Middle frontal gyrus (tissue), 1 donor: ENCODE results near the gene BRIX1.
A peak's percentile ranks its signal among the peaks of the same experiment; 100 is the strongest.

Experiments
- DNase-seq: peaks from one replicate; pipeline ENCODE4 v3.0.0-alpha.2; 2015; ENCODE audit warnings: low spot score; ENCODE audit errors: extremely low spot score

The BRIX1 gene, protein sequence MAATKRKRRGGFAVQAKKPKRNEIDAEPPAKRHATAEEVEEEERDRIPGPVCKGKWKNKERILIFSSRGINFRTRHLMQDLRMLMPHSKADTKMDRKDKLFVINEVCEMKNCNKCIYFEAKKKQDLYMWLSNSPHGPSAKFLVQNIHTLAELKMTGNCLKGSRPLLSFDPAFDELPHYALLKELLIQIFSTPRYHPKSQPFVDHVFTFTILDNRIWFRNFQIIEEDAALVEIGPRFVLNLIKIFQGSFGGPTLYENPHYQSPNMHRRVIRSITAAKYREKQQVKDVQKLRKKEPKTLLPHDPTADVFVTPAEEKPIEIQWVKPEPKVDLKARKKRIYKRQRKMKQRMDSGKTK

DNA sequence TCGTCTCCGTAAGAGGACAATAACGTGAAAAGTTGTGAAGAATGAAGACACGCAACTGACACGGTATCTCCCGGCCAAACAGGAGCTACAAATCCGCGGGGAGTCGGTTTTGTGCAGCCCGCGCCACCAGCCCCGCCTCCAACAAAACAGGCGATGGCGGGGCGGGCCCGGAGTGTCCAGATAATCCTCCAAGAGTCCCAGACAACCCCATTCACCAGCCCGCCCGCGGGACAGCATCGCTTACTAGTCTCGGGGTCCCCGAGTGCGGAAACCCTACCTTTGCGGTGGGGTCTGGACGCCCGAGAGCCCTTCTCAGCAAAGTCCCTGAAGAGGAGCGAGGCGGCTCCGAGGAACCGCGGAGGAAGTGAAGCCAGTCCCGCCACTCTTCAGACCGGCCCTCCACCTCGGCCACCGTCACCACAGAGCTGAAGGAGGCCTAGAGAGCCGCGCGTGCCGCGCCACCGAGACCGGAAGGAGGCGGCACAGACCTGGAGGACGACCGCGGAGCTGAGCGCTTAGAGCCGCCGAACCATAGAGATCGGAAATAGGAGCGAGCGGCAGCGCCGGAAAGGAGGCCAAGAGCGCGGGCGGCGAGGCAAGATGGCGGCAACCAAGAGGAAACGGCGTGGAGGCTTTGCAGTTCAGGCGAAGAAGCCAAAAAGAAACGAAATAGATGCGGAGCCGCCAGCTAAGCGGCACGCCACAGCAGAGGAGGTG is at the start of gene BRIX1, which contains the start of gene RAD1:
TSS of gene BRIX1 (plus strand) at position 573 of the 717 bp plus-strand sequence. CDS start at position 601, 28 bp downstream.
TSS of gene RAD1 (minus strand) at position 366 of the 717 bp plus-strand sequence. CDS start 612 bp downstream, outside the sequence.
- peak; percentile 97 for DNase-seq

DNA sequence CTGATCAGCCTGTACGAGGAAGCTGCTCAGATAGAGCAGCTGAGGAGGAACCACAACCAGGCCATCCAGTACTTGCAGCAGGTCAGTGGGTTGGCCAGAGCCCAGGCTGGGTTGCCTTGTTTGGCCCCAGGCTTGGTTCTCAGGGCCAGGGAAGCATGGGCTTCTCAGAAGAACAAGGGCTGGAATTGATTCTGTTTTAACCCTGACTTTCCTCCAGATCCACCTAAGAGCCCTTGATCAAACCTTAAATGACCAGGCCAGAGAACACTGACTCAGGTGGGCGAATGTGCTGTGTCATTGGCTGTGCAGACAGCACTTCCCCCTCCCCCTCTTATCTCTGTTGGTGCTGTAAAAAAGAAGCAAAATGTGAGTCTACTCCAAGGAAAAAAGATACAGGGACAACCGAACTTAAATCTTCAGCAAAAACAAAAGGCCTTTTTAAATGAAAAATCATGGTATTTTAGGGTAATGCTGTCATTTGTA is 48.5 kb upstream of the BRIX1 start:
- DNase-seq, result no peak

DNA sequence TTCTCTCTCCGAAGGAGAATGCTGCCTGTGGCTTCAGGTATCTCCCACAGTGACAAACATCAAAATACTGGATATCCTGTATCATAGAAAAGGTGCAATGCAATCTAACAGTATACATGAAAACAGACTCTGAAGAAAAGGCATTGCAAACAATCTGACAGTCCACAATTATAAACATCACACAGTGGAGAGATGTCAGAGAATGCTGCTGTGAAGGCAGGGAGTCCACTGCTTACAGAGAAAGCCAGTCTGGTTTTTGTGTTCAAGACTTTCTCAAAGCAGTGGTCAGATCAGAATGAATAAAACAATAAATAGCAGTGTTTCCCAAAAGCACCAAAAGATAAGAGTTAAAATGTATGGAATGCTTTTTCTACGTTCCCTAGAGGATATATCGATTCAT is 47.9 kb upstream of the BRIX1 start:
- DNase-seq, result no peak

DNA sequence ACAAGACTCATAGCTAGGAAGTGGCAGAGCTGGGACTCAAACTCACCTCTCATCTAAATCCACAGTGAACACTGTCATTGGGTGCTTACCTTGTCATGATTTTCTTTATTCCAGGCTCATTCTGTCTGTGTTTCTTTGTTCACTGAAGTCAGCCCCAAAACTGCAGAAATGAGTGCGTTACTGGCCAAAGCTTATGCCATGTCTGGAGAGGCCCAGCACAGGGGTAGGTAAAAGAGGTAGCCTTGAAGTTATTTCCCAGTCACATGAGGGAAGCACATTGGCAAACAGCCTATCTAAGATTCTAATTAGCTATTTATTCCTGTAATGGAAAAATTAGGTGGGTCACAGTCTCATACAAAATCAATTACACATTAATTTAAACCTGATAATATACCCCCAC is 46.7 kb upstream of the BRIX1 start:
- no peak for DNase-seq

DNA sequence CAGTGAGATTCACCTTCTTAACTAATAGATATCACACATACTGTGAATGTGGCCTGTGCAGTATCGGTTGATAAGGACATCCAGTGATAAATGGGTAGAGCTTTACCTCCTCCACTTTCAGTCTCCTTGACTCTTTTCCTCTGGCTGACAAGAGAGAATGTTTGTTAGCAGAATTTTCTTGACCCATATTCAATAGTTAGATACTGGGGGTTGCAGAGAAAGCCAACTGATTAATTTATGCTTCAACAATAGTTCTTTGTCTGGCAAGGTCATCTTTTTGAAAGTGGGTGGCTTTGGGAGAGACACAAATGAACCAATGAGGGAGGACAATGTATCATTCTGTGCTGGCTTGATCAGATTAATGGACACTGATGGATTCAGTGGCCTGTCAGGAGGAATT is 46.3 kb upstream of the BRIX1 start:
- no peak for DNase-seq

DNA sequence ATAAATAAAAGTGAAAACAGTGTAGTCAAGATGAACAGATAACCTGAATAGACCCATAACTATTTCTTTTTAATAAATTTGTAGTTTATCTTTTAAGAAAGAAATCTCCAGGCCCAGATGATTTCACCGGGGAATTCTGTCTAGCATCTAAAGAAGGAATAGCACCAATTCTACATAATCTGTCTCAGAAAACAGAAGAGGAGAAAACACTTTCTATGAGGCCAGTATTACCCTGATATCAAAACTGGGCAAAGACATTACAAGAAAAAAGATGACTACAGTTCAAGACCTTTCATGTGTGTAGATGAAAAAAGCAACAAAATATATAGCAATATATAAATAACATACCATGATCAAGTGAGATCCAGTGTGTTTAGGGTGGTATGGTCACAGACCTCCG is 45.1 kb upstream of the BRIX1 start:
- no peak for DNase-seq

DNA sequence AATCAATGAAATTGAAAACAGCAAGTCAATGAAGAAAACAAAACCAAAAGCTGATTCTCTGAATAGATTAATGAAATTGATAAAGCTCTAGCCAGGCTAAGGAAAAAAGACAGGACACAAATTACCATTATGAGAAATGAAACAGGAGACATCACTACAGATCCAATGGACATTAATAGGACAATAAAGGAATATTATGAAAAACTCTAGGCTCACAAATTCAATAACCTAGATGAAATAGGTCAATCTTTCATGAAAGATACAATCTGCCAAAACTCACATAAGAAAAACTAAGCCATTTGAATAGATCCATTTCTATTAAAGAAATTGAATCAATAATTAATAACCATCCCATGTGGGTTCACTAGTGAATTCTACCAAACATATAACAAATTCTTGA is 39.2 kb upstream of the BRIX1 start:
- DNase-seq, result no peak

DNA sequence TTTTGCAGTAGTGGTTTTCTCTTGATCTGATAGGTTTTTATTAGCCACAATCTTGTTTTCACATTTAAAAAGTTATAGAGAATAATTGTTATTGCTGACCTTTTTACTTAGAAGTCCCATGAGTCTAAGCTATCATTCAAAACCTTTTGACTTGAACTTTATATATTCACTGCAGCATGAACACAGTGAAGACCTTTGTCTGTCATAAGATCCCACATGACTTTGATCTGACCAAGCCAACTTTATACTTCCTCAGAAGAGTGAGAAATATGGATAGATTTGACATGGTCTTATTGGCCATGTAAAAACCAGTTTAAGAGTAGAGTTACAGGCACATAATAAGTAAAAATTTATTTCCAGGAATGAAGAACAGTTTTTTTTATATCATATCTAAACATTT is 34.3 kb upstream of the BRIX1 start:
- DNase-seq, result no peak

DNA sequence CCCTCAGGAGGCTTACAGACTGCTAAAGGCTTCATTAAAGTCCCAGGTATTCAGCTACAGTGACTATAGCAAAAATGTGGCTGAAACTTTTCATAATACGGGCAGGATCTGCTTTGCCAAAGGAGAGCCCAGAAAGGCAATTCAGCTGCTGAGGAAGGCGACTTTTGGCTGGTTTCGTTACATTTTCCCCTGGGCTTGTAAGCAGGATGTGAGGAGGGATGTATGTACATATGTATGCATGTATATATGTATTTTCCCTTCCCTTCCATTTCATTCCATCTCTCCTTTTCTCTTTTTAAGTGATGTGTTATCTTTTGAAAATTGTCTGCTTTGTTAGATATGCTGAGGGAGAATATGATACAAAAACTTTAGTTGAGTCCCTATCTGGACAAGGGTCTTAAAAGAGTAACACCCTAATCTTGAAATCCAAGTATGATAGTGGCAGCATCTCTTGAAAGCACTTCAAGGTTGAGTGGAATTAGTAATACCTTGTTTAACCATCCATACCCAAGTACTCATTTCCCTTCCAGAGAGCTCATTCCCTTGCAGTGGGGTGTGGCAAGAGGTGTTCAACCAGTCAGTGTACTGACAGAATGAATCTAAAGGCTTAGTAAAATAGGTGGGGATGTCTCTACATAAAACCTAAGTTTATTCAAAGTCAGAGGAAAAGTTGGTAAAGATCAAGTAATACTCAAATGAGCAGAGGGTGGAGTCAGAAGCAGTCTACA is 29.0 kb upstream of the BRIX1 start:
- no peak for DNase-seq

DNA sequence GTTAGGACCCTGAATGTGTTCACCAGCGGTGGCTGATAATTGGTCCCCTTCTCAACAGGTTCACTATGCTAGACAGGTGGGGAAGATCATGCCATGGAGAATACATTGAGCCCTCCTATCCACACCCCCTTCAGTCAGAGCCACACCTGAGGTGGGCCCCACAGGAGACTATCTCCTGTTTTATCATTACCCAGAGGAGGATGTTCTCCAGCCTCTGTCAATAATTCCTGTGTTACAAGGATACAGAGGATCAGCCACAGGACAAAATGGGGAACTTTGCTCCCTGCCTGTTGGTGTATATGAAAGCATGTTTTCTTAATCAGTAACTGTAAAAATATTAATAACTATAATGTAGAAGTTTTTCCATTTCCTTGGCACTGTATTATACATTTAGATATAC is 26.1 kb upstream of the BRIX1 start:
- no peak for DNase-seq

DNA sequence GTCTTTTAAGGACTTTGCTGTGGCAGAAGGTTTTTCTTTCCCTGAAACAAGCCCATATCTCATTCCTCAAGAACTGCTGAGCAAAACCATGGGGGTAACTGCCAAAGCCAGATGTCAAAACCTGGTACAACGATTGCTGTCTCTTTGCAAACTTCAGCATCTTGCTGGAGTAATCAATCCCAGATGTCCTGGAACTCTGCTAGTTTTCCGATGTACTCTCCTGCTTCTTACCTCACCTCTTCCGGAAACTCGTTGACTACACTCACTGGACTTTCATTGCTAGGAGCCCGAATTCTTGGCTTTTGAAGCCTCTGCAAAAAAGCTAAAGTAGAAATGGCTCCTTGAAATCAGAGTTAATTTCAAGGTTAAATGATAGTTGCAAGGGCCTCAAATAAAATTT is 23.5 kb upstream of the BRIX1 start:
- DNase-seq, result no peak

DNA sequence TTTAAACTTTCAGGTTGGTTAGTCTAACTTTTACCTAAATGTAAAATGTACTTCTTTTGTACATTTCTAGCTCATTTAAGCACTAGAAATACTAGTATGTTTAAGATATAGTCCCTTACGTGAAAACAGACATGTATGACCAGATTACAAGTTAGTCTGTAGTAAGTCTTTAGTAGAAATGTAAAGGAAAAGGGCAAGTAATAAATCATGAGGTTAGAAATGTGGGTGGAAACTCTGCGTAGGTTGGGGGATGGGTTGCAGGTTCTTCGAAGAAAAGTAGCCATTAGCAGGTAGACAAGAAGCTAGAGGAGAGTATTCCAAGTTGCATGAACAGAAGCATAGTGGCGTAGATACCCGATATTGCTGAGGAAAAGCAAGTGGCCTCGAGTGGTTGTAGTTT is 23.1 kb upstream of the BRIX1 start:
- DNase-seq, result no peak

DNA sequence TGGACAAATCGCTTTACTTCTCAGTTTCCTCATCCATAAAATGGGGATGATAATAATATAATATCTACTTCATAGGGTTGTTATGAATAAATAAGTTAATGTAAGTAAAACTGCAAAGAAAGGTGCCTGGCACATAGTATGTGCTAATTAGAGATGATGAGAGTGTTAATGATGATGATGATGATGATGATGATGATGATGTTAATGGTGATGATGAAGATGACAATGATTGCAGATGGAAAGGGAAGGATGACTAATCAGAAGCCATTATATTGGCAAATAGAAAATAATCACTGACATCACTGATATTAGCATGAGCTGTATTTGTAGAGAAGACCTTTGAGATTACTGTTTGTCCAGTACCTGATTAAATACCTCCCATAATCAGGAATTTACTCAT is 20.8 kb upstream of the BRIX1 start:
- no peak for DNase-seq

DNA sequence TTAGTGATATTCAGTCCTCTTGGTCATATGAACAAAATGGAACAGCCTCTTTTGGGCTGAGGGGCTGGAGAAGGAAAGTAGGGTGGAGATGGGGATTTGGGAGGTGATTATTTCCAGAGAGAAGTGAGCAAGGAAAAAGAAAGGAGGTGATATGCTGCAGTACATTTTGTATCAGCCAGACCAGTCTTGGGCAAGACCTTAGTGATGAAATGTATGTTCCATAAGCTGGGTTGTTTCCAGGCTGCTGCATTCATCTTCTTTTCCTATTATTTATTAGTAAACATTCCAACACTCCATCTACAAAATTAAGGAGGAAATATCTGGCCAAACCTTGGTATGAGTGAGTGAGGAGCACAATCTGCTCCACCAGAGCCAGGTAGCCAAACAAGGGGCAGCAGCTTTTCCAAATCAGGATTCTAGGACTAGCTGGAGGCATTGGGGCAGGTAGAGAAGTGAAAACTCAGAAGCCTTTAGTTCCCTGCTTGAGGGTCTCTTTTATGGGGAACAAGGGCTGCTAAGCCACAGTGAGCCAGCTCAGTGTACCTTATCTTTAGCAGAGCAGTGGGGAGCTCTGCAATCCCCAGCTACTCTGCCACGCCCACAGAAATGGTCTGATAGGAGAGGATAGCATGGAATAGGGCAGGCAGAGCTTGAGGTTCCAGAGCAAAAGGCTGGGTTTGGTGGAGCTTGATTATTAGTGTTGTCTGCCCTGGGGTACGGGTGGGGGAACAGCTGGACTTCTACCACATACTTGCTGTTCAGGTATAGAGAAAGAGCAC is 19.7 kb upstream of the BRIX1 start:
- DNase-seq, result no peak

DNA sequence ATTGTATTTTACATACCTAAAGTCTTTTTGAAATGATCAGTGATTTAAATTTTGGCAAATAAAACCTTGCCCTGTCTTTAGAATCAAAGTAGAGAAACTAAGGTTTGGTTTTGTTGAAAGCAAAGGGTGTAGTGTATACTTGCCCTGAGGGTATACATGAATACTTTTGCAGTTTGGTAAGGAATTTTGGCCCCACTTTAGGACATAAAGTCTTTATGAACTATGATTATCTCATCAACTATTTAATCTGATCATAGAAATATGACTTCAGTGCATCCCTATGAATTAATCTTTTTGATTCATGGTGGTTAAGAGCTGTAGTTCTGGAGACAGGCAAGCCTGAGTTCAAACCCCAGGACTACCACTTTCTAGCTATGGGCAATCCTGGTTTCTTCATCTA is 17.9 kb upstream of the BRIX1 start:
- DNase-seq, result no peak

DNA sequence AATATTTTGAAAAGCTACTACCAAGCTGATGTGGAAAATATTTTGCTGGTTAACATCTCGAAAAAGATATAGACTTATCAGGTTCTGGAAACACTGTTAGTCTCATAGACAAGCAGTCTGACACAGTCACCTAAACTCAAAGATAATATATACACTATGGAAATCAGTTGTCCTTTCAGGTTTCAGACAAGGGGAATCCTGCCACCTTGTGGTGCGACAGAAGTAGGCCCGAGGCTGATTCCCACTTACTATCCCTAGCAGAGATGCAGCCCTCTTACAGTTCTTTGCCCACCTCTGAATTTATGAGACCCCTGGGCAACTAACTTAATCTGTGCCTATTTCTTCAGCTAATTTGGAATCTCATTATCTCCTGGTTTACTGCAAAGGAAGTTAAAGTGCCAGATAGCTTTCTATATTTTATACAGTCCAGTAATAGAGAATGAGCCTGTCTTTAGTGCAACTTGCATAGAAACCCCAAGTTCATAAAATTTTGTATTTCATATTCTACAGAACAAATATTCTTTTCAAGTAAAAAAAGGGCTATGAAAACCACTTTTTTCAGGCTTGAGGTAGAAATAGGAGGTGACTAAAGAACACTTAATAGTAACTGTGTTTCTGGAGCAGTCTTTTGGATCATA is 17.1 kb upstream of the BRIX1 start:
- DNase-seq, result peak; percentile 65

DNA sequence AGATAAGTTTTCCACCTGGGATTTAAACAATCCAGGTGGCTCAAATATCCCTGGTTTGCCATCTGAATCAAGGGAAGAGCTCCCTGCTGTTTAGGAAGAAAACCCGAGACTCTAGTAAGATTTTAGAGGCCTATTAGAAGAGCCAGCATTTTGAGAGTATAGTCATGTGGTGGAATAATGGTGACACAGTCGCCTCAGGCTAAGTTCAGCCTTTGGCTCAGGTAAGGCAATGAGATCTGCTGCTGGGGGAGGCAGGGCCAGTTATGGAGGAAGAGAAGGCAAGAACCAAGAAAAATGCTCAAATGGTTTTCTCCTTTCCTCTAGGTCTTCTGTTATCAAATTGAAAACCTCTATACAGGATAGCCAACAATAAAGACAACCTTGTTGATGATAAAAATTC is 16.4 kb upstream of the BRIX1 start:
- no peak for DNase-seq

DNA sequence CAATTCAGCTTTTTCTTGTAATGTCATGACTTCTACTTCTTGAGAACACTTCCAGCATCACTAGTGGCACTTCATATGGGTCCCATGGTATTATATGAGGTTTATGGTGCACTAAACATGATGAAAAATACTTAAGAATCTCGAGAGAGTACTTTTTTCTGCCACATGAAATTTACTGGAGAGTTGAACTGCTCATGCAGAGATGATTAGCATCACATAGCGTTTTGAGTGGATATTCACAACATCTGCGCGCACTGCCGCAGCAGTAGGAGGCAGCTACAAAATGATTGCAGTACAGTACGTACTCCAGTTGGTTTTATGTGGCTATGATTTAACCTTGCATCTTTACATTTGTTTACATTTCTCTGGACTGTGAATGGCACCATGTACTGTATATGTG is 14.9 kb upstream of the BRIX1 start:
- DNase-seq, result no peak

DNA sequence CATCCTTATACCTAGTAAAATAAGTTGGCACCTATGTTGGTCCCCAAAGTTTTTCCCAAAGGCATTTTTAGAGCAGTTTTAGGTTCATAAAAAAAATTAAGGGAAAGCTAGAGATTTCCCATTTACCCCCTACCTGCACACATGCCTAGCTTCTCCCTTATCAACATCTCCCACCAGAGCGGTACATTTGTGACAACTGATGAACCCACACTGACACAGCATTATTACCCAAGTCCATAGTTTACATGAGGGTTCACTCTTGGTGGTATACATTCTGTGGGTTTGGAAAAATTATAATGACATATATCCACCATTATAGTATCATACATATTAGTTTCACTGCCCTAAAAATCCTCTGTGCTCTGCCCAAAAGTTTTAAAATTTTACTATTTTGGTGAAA is 12.3 kb upstream of the BRIX1 start:
- DNase-seq, result no peak

DNA sequence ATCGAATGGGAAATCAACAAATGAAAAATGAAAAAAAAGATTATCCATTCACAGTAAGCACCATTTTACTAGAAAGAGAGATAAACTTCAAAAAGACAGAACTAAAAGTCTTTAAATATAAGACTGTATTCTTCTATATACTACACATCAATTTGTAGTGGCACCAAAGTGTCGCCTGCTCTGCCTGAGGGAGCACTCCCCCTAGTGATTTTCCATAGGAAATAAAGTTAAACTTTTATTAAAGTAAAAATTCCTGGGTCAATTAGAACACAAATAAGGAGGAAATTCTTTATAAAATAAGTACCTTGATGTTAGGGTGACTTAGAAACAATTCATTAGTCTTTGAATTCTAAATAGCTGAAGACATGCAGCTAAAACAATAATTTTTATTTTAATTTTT is 9.9 kb upstream of the BRIX1 start:
- no peak for DNase-seq

DNA sequence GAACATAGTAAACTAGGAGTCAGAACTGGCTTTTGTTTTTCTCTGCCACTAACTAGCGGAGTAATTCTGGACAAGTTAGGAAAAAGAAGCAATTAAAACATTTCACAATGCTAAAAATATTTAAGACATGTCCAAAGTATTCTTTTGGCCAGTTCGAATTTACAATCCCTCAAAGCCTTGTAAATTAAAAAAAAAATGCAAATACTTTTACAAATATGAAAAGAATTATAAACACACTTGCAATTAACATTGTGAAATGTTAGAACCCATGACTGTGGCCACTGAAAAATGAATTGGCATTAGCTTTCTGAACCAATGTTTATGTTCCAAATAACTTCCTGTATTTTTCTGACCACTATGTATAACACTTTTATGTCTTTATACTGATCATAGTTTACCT is 2.4 kb upstream of the BRIX1 start:
- no peak for DNase-seq
